Inflammatory macrophage treated with lipopolysaccharide for 1 hour (primary cell): ENCODE results near the gene SLC27A4.

Experiments used
- DNase-seq, 2 donors: peaks; one replicate each; pipeline ENCODE4 v3.0.0-alpha.2; 2020 to 2022

The SLC27A4 gene

DNA sequence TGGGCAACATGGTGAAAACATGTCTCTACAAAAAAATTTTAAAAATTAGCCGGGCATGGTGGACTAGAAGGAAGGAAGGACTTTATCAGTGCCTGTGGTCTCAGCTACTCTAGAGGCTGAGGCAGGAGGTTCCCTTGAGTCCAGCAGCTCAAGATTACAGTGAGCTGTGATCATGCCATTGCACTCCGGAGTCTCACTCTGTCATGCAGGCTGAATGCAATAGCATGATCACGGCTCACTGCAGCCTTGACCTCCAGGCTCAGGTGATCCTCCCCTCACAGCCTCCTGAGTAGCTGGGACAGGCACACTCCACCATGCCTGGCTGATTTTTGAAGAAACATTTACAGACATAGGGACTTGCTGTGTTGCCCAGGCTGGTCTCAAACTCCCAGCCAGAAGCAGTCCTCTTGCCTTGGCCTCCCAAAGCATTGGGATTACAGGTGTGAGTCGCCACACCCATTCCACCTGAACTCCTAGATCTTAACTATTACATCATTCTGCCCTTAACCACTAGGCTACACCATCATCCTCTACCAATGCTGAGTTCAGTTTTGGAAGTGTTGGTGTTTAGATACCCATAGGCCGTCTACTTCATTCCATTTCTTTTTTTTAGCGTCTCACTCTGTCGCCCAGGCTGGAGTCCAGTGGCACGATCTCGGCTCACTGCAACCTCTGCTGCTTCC, 28.8 kb downstream of the SLC27A4 start:
- no peak for DNase-seq

DNA sequence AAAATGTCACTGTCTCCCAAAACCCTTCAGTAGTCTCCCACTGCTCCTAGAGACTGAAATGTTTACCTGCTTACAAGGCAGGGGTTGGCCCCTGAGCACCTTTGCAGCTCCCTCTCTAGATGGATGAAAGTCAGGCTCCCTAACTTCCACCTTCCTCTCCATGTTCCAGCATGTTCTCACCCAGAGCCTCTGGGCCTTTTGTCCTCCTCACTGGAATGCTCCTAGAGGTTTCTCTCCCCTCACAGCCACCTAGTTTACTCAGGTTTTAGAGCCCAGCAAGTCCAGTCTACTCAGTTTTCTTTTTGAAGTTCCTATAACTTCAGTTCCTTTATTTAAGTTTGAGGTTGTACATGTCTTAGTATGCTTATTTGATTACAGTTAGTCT, 30.0 kb downstream of the SLC27A4 start:
- DNase-seq: no peak

DNA sequence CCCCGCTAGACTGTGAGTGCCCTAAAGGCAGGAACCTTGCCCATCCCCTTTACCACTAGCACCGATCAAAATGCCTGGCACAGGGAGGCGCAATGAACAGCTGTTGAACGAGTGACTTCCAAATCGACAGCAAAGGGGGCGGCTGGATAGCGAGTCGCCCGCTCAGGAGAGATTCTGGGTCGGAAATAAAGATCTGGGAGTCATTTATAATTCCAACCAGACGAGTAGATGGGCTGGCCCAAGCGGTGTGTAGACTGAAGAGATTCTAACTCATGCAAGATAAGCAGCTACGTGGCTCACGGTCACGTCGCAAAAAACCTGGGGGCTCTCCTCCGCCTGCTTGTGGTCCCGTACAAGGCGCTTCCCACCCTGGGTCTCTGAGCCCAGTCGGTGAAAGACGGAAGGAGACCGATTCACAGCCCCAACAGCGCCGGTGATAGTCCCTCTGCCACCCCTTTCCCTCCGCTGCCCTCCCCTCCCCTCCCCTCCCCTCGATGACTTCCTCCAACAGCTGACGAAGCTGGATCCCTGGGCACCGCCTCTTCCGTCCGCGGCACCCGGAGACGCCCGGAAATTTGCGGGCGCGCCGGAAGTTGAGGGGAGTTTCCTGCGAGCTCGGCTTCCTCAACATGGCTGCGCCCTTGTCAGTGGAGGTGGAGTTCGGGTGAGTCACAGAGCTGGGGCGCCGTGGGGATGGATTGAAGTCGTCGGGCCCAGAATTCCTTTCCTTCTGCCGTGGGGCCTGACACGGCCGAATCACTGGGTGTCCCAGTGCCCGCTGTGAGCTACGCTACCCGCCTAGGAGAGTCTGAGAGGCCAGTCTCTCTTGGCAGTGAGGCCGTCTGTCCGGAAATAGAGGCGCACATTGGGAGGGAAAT, 30.7 kb downstream of the SLC27A4 start, which contains the start of gene URM1:
URM1 (plus strand) TSS at position 623 of the 878 bp plus-strand sequence; CDS start at position 630, 7 bp downstream.
- DNase-seq: peak; percentile 96 to 98

DNA sequence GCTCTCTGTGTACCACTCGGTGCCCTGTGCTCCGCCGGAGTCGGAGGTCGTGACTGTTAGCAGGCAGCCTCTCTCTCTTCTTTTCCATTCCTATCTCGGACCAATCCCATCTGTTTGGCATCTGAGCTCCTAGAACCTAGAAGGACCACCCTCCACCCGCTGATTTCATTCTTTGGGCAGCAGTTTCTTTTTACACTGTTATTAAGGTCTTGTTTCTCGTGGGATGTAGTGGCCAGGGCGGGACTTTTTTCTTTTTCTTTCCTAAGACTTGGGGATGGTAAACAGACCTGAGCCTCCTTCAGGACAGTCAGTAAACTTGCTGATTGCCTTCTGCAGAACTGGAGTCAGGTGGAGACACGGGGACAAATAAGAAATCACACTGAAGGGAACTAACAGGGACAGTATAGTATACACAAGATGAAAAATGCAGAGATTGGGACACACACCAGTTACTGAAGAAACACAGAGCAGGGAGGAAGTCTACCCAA, 31.3 kb downstream of the SLC27A4 start:
- peak; percentile 24 to 39 for DNase-seq

DNA sequence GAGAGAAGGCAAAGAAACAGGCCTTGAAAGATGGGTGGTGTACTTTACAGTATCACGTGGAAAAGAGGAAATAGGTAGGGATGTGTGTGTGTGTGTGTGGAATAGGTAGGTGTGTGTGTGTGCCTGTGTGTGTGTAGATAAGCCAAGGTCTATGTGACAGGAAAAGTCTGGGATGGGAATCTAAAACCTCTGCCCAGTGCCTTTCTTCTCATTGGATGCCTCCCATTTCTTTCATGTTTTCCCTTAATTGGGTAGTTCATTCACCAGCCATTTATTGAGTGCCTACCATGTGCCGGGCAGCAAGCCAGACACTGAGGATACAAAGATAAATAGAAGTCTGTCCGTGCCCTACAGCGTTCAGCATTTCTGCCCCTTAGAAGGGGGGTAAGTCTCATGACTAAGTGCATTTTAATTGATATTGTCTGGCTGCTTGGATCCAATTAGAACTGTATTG, 31.9 kb downstream of the SLC27A4 start:
- no peak for DNase-seq

DNA sequence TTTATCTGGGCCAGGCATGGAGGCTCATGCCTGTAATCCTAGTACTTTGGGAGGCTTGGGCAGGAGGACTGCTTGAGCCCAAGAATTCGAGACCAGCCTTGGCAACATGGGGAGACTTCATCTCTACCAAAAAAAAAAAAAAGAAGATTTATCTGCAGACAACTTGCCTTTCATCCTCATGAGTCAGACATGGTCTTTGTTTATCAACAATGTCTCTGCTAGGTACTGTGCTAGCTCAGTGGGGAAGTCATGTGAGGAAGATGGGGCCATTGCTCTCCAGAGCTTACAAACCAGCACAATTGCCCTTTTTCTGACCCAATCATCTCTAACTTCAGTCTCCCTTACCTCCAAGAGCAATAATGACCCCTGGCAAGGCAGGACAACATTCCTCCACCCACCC, 32.5 kb downstream of the SLC27A4 start:
- no peak for DNase-seq

DNA sequence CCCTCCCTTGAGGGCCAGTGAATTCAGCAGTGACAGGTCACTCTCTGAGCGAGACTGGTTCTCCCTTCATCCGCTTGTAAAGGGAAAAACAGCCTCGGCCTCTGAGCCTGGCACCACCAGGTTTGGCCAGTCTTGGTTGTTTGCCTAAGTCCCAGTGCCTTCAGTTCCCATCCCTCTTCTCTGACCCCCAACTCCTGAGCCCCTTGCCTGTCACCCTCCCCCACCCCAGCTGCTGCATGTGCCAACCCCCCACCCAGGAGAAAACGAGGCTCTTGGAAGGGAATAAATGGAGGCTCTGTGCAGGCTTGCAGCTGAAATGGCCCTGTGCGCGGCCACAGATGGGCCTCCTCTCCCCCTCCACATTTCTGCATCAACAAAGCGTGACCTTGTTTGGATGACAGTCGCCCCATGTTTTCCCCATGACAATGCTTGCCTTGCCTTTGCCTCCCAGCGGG, 33.9 kb downstream of the SLC27A4 start:
- no peak for DNase-seq

DNA sequence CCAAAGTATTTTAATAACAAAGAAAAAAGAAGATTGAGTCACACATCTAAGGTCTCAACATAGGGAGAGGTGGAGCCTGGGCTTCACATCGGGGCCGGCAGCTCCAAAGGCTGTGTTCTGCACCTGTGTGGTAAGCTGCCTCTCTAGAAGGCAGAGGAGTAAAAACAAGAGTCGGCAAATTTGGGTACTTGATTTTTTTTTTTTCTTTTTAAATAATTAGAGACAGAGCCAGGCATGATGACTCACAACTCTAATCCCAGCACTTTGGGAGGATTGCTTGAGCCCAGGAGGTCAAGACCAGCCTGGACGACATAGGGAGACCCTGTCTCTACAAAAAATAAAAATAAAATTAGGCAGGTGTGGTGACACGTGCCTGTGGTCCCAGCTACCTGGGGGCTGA, 35.5 kb downstream of the SLC27A4 start:
- no peak for DNase-seq

DNA sequence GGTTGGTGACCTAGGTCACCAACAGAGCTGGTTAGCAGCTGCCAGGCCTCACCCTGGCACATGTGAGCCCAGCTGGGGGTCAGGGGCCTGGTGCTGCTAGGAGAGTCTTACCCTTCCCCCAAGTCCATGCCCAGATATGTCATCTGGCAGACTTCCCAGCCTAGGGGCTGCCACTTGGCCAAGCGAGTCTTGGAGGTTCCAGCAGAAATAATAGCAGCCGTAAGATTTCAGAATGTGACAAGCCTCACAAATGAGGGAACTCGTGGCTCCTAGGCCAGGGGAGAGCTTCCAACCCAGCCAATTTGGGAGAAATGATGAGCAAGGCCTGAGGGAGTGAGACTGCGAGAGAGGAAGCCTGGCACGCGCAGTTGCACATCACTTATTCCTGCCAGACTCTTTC, 41.9 kb downstream of the SLC27A4 start:
- DNase-seq: no peak

DNA sequence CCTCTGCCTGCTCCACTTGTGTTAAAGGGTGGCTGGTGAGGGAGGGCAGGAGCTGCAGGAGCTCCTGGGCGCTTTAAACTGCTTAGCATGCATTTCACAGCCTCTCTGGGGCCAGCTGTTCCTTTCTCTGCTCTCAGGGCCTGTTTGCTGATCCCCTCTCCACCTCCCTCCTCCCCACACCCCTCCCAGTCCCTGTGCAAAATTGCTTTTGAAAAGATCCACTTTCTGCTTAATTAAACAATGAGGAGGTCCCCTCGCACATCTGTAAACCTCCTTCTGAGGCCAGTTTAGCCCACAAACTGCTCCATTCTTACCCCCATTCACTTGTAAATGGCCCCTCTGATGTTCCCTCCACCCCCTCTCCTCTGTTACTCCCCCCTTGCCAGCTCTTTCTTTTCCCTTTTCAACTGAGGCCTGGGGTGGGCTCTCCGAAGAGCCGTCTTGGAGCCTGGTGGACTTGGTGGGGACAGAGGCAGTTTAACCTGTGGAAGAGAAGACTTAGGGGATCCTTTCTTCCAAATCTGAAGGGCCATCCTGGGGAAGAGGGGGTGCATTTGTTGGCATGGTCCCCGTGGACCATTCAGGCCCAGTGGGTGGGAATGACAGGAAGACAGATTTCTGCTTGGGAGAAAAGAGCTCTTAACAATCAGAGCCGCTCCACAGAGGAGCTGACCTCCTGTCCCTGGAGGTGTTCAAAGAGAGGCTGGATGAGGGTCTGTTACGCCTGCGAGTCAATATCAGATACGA, 42.9 kb downstream of the SLC27A4 start:
- no peak for DNase-seq

DNA sequence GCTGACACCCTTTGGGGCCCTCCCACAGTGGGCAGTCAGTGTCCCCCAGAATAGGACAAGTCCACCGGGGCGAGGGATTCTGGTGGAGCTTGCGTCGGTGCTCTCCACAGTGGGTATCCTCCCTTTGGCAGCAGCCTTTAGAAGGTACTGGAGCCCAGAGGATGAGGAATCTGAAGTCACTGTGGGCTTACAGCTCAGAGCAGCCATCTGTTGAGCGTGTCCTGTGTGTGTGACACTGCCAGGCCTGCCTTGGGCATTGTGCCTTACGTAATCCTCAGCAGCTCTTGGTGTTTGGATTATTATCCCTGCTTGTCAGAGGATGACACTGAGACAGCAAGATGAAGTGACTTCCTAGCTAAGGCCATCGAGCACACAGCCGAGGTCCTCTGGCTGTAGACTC, 43.5 kb downstream of the SLC27A4 start:
- no peak for DNase-seq

DNA sequence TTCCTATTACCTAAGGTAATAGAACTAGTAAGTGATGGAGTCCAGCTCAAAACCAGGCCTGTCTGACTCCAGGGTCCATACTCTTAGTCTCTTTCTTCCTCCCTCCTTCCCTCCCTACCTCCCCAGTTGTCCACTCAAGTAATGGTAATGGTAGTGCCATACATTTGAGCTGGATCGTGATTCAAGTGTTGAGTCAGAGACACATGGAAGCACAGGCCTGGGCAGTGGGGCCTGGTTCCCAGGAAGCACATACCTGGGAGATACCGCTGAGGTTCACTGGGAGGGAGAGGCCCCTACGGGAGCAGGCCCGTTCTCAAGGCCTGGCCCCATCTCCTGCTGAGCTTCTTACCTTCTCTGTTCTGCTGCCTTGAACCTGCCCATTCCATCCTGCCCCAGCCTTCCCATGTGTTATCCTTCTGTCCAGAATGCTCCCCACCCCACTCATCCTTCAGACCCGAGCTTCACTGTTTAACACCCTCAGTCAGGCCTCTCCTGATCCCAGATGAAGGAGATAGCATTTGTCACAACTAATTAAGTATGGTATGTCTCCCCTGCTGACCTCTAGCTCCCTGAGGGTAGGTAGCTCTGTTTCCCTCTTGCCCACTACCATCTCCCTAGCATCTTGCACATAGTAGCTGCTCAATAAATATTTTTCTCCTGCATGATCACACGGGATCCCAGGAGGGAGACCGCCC, 44.6 kb downstream of the SLC27A4 start:
- DNase-seq: no peak

DNA sequence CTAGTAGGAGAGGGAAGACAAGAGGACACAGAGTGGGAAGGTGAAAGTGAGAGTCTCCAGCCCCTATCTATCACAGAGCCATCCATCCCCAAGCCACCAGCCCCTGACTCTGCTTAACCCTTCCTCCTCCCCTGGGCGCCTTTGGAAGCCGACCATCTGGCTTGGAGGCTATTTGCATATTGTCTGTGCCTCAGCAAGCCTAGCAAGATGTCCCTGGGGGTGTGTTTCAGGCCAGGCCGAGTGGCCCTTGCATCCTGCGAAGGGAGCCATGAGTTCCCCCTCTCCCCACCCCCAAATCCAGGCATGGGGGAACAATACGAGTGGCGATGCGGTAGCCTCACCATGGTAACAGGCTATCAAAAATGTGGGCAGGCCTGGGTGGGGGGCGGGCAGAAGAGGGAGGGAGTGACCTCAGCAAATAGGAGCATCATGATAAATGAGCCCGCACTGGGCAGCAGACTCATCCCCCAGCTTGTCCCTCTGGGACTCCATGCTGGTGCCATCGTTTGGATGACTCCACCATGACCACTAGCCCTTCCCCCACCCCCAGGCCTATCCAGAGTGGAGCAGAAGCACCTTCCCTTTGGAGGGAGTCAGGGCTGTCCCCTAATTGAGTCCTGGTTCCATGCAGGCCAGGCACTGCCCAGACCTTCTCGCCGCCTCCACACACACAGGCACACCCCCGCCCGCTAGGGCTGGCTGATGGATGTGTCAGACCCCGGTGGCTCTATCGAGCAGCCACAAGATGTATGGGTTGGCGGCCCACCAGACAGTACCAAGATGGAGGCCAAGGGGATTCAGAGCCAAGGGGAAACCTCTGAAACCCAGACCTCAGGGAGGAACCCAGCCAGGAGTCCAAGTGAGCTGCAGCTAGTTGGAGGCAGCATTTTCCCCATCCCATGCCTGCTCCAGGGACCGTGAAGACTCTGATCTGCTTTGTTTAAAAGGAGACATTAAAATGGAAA, 45.5 kb downstream of the SLC27A4 start:
- DNase-seq: no peak

DNA sequence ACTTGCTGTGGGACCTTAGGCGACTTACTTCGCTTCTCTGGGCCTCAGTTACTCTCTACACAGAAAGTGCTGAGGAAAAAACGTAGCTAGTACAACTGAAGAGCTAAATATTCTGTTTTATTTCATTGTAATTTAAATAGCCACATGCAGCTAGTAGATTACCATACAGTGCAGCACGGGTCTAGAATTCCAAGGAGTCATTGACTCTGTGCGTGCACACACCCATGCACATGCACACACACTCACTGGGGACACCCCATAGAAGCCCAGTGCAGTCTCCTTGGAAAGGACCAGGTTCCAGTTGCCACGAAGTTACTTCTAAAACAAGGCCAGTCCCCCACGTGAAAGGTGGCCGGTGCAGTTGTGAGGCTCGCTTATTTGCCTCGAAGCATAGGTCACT, 47.8 kb downstream of the SLC27A4 start:
- no peak for DNase-seq

DNA sequence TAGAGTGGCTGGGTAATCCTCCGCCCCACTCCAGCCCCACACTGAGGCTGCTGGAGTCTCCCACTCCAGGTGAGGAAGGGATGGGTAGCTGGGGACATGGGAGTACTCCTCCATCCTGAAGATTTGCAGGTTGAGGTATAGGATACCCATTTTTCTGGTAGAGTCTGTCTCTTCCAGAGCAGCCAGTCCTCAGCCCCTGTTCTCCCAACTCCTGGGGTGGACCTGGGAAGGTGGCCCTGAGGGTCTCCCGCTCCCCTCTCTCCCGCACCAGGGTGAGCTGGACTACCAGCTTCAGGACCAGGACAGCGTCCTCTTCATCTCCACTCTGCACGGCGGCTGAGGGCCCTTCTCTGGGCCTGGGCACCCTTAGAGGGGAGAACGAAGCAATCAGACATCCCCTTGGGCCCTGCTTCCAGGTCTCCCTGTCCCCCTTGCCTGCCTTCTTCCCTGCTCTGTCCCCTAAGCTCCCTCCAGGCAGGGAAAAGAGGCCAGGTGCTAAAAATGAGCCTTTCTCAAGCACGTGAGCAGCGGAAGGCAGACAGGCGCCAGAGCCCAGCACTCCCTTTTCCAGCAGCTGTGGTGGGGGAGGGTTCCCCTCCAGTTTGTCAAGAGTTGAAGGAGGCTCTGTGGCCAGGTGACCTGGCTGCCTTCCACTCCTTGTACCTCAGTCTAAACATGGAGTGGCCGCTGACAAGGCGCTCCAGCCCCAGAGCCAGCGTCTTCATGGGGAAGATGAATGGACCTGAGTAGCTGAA, 49.2 kb downstream of the SLC27A4 start:
- no peak for DNase-seq

DNA sequence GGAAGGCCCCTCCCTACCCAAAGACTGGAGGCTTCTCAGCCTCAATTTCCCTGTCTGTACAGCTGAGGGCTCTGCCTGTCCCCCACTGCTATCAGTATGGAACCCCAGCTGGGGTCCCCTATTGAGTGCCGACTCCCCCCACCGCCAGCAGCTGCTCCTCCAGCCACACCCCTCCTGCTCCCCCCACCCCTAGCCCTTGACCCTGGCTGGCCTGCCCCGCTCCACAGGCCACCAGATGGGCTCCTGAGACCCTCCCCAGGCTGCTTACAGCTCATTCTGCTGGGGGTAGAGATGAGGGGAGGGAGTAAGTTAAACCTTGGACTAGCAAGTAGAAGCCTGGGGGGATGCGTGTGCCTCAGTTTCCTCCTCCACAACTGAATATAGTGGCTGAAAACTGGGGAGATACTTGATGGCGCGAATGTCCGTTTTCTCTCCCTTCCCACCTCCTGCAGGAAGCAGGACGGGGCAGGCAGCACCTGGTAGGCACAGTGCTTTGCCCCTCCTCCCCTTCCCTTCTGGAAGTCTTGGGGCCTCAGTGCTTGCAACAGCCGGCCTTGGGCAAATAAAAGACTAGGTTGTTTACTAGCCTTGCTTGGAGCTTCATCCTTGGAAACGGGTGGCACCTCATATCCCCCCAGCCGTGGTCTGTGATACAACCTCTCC, 50.0 kb downstream of the SLC27A4 start:
- DNase-seq: no peak

DNA sequence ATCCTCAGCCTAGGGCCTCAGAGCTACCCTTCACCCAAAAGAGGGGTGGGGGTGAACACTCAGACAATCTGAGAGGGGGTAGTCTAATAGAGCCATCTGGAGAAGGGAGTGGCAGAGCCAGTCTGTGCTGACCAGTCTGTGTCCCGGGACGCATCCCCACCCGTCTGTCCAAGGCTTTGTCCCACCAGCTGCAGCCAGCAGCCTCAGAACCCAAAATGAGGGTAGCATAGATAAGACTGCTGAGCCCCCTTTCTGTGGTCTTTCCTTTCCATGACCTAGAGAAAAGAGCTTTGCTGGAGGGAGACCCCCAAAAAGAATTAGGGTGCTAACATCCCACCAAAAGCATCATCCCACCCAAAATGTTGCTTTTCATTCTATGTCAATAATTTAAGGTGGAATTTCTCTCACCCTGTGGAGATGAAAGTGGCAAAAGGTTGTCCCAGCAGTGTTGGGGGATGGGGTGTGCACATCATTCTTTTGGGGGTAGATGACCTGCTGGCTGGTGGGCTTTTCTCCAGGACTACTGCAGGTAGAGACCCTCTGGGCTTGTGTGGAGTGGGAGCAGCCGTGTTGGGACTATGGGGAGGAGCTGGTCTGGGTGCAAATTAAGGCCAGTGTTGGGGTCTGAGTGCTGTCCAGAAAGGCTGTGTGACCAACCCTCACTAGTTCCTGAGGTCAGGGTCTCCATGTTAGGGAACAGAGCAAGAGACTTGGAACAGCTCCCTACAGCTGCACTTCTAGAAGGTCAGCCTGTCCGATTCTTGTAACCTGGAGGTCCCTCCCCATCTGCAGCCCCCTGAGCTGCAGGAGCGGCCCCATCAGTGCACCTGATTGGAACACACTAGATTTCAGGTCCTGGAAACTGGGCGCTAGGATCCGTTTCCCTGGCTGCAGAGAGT, 50.7 kb downstream of the SLC27A4 start:
- DNase-seq: no peak

DNA sequence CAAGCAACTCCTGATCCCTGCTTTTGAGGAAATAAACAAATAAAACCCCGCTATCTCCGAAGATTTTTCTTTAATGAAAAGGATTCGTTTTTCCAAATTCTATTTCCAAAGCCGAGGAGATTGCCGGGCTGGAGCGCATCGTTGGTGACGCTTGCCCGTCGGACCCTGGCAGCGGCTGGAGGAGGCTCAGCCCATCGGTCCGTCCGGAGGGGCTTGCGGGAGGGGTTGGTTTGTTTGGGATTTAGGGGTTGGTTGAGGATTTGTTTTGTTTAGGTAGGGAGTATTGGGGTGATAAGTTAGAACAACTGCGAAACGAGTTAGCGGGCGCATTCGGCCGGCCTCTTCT, 51.6 kb downstream of the SLC27A4 start:
- DNase-seq: no peak
